Sciatic nerve (tissue), 2 donors: ENCODE data around the gene PRKN. TPM values are rescaled to one million over a fixed set of nuclear protein-coding genes. Genes with fewer than 3 reads are reported as not detected.
"Not testable (repeated sequence)": the region's sequence is repeated elsewhere in the genome, so short reads cannot be mapped to it uniquely, and the experiment has no call there.

Experiments used
- ATAC-seq: fragments of 200-7000 bp; cut with Tn5 transposase; one replicate; pipeline ENCODE4 v1.9.1; 2020; ENCODE audit warnings: mild to moderate bottlenecking, moderate library complexity
- DNase-seq: peaks from one replicate; pipeline ENCODE4 v3.0.0-alpha.2; 2020; ENCODE audit warnings: low spot score
- intact Hi-C: fragments of 100-400 bp; cut with DNase I; formaldehyde crosslinking; loops from one replicate; pipeline ENCODE4 v1.14.2; 2022
- total RNA-seq: library from RNA; stranded (reverse); fragmentation: NEBNext Ultra II Directional; extraction: Animal tissue kit (Norgen Biotek cat#: 25700); gene quantifications from one replicate; pipeline ENCODE4 v1.2.1, GENCODE V29; 2021
- donor health status: DM: no; HTN: no; CAD: no.
- donor health status: DM: no; HTN: no; CAD: no.

Gene PRKN
- total RNA-seq, 1 donor from 2014 or later: 15.9 TPM

GRCh38 chr6:162683135-162683534, 44.4 kb downstream of the PRKN start:
- intact Hi-C loops: no loop called here
- no peak for ATAC-seq
- no peak for DNase-seq

GRCh38 chr6:162681447-162681846, 46.1 kb downstream of the PRKN start:
- ATAC-seq (no peak), DNase-seq (no peak)
- intact Hi-C loops: no loop called here

- DNase-seq (no peak), ATAC-seq (no peak)
- intact Hi-C loops: no loop called here
Measured at GRCh38 chr6:162680871-162681270, 46.7 kb downstream of the PRKN start.

- ATAC-seq (no peak), DNase-seq (no peak)
- intact Hi-C loops: no loop called here
Measured at GRCh38 chr6:162680367-162680766, 47.2 kb downstream of the PRKN start.

GRCh38 chr6:162679681-162680080, 47.9 kb downstream of the PRKN start:
- ATAC-seq (no peak), DNase-seq (no peak)
- intact Hi-C loops: no loop called here

- DNase-seq, intact Hi-C loops, ATAC-seq: not testable (repeated sequence)
Measured at GRCh38 chr6:162678896-162679295, 48.7 kb downstream of the PRKN start.

GRCh38 chr6:162675503-162675902, 52.1 kb downstream of the PRKN start:
- no peak for ATAC-seq
- intact Hi-C loops: no loop called here
- DNase-seq: no peak

GRCh38 chr6:162674452-162674851, 53.1 kb downstream of the PRKN start:
- no peak for ATAC-seq
- intact Hi-C loops: no loop called here
- no peak for DNase-seq

GRCh38 chr6:162671580-162672165, 55.9 kb downstream of the PRKN start:
- intact Hi-C loops: no loop called here
- DNase-seq (no peak), ATAC-seq (no peak)

- intact Hi-C loops: no loop called here
- no peak for ATAC-seq
Measured at GRCh38 chr6:162670345-162670744, 57.2 kb downstream of the PRKN start.

GRCh38 chr6:162666246-162666645, 61.3 kb downstream of the PRKN start:
- DNase-seq (no peak), ATAC-seq (no peak)
- intact Hi-C loops: no loop called here

More at GRCh38 chr6:162670345-162670744, 57.2 kb downstream of the PRKN start:
- DNase-seq: no peak

GRCh38 chr6:162653808-162654207, 73.8 kb downstream of the PRKN start:
- DNase-seq (no peak), ATAC-seq (no peak)
- intact Hi-C loops: loop anchor here (5.0 kb wide), 1 partner anchor 1908 kb away; no protein-coding TSS in a partner anchor

- ATAC-seq (no peak), DNase-seq (no peak)
- intact Hi-C loops: loop anchor here (5.0 kb wide), 1 partner anchor 1911 kb away; no protein-coding TSS in a partner anchor
Measured at GRCh38 chr6:162651505-162651904, 76.1 kb downstream of the PRKN start.

GRCh38 chr6:162649271-162649670, 78.3 kb downstream of the PRKN start:
- no peak for DNase-seq
- intact Hi-C loops: no loop called here
- no peak for ATAC-seq

GRCh38 chr6:162644153-162644552, 83.4 kb downstream of the PRKN start:
- no peak for ATAC-seq
- no peak for DNase-seq
- intact Hi-C loops: no loop called here

- no peak for DNase-seq
- intact Hi-C loops: no loop called here
- no peak for ATAC-seq
Measured at GRCh38 chr6:162640756-162641155, 86.8 kb downstream of the PRKN start.

- no peak for ATAC-seq
- intact Hi-C loops: loop anchor here (5.0 kb wide), 1 partner anchor 1223 kb away; no protein-coding TSS in a partner anchor
- DNase-seq: no peak
Measured at GRCh38 chr6:162639951-162640350, 87.6 kb downstream of the PRKN start.

GRCh38 chr6:162638931-162639574, 88.5 kb downstream of the PRKN start:
- DNase-seq (no peak), ATAC-seq (no peak)
- intact Hi-C loops: loop anchor here (5.0 kb wide), 1 partner anchor 1222 kb away; no protein-coding TSS in a partner anchor

- intact Hi-C loops: loop anchor here (5.0 kb wide), 1 partner anchor 1220 kb away; no protein-coding TSS in a partner anchor
- DNase-seq (no peak), ATAC-seq (no peak)
Measured at GRCh38 chr6:162637317-162637716, 90.2 kb downstream of the PRKN start.

- intact Hi-C loops: loop anchor here (5.0 kb wide), 1 partner anchor 1219 kb away; no protein-coding TSS in a partner anchor
- DNase-seq (no peak), ATAC-seq (no peak)
Measured at GRCh38 chr6:162636167-162636566, 91.4 kb downstream of the PRKN start.

- intact Hi-C loops: no loop called here
- ATAC-seq (no peak), DNase-seq (no peak)
Measured at GRCh38 chr6:162631546-162631945, 96.0 kb downstream of the PRKN start.
